ENCODE data around the gene FLT3.

DNA sequence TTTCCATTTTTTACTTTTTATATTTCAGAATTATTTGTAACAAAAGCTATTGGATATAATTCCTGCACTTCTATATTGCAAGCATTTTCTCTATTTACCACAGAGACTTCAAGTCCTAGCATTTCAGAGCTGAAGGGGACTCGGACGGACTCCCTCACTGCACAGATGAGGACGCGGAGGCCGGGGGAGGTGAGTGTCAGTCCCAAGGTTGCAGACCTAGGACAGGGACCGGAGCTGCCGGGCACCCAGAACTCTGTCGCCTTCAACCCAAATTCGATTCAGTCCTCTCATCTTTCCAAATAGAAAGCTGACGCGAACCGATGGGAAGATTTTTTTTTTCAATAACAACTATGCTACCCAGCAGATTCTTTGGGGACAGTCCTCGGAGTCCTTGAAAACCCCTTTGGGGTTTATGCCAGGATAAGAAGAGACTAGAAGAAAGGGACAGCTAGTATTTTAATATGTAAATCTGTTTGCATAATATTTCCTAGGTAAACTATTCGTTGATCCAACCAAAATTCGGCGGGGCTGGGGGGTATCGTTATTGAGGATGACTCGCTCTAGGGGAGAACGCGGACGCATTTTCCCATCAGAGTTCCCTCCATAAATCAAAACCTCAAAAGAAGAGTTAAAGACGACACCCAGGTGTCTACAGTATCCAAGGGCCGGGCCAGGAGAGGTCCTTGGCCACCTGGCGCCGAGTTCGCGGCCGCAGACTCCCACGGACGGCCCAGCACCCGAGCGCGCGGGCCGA lies 803 bp downstream of the FLT3 start:
- TF ChIP-seq, protein P1, sequence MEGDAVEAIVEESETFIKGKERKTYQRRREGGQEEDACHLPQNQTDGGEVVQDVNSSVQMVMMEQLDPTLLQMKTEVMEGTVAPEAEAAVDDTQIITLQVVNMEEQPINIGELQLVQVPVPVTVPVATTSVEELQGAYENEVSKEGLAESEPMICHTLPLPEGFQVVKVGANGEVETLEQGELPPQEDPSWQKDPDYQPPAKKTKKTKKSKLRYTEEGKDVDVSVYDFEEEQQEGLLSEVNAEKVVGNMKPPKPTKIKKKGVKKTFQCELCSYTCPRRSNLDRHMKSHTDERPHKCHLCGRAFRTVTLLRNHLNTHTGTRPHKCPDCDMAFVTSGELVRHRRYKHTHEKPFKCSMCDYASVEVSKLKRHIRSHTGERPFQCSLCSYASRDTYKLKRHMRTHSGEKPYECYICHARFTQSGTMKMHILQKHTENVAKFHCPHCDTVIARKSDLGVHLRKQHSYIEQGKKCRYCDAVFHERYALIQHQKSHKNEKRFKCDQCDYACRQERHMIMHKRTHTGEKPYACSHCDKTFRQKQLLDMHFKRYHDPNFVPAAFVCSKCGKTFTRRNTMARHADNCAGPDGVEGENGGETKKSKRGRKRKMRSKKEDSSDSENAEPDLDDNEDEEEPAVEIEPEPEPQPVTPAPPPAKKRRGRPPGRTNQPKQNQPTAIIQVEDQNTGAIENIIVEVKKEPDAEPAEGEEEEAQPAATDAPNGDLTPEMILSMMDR (IDR thresholded peaks at IDR 0.05; ENCODE audit: insufficient read depth, low read length, poor library complexity, severe bottlenecking), result no peak
- no peak for TF ChIP-seq EZH2phosphoT487 (conservative IDR thresholded peaks at IDR 0.05; ENCODE audit: low read length)
